Cortex of kidney (tissue), 1 donor: Measurements from ENCODE around the gene TMEM45A.
"Not testable (repeated sequence)": the region's sequence is repeated elsewhere in the genome, so short reads cannot be mapped to it uniquely, and the experiment has no call there.

ENCODE experiments used
- DNase-seq: peaks from one replicate; lab custom pipeline; 2025; lab: John Stamatoyannopoulos, UW

TMEM45A gene, protein sequence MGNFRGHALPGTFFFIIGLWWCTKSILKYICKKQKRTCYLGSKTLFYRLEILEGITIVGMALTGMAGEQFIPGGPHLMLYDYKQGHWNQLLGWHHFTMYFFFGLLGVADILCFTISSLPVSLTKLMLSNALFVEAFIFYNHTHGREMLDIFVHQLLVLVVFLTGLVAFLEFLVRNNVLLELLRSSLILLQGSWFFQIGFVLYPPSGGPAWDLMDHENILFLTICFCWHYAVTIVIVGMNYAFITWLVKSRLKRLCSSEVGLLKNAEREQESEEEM

GRCh38 chr3:100492059-100493006, at the start of gene TMEM45A:
Gene TMEM45A (plus strand): TSS chr3:100492619. CDS start chr3:100555212, 62,593 bp downstream.
- peak; percentile 19 for DNase-seq

DNA sequence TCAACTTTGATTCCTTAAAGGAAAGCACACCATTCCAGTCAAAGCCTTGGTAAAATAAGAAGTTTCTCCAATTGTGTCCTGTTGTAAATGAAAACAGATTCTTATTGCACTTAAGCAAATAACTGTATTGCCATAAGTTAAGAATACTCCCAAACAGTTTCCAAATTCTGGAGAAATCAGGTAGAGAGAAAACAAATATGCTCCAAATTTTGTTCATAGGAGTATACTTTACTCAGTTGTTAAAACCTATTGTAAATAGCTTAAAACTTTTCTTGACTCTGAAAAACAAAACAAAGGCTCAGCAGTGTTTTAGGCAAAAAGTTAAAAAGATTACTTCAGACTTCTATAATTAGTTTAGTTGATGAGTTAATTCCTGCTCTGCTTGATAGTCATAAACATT, 48.7 kb upstream of the TMEM45A start:
- DNase-seq: no peak

- DNase-seq: not testable (repeated sequence)
These were observed 45.4 kb upstream of the TMEM45A start for GRCh38 chr3:100447067-100447466.

DNA sequence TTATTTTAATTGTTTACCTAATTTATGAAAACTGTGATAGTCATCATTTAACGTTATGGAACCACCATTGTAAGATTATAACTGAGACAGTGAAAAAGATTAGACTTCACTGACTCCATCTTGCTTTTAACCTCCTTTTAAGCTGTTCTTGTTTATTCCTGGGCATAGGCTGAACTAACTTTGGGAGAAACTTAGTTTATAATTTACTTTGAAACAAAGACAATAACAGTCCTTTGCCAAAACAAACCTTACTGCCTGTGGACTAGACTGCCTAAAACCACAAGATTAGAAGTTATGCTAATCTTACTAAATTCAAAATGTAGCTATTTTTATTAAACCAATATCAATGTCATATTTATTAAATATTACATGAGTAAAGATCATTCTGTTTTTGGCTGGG, 44.3 kb upstream of the TMEM45A start:
- DNase-seq: no peak

- no peak for DNase-seq
These were observed 43.2 kb upstream of the TMEM45A start for GRCh38 chr3:100449214-100449613.

DNA sequence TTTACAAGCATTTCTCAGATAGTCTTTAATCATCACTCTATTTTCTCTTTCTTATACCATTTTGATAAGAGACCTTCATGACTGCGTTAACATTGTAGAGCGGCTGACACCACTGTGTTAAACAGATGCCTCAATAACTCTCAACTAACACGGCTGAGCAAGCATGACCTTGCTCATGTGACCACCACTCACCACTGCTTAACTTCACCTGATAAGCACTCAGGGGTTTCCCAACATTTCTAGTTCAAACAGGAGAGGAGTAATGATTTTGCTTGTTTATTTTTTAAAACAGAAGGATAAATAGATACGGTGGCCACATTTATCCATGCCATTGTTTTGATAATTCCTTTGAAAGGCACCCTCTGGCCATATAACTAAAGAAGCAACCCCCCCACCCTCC, 37.7 kb upstream of the TMEM45A start:
- DNase-seq: no peak

GRCh38 chr3:100455841-100456550, 36.4 kb upstream of the TMEM45A start:
- DNase-seq: no peak

DNA sequence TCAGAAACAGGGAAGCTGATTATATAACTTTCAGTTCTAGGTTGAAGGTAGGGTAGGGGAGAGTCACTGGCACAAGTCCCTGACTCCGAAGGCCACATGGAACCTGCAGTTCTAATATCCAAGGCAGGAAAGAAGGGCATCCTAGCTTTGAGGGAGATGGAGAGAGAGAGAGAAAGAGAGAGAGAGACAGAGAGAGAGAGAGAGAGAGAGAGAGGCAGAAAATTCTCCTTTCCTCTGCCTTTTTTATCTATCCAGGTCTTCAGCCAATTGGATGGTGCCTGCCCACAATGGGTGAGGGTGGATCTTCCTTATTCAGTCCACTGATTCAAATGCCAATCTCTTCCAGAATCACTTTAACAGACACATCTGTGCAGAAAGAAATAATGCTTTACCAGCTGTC, 35.7 kb upstream of the TMEM45A start:
- DNase-seq: no peak

- DNase-seq: no peak
These were observed 34.6 kb upstream of the TMEM45A start for GRCh38 chr3:100457811-100458210.

- DNase-seq: no peak
These were observed 33.6 kb upstream of the TMEM45A start for GRCh38 chr3:100458814-100459213.

DNA sequence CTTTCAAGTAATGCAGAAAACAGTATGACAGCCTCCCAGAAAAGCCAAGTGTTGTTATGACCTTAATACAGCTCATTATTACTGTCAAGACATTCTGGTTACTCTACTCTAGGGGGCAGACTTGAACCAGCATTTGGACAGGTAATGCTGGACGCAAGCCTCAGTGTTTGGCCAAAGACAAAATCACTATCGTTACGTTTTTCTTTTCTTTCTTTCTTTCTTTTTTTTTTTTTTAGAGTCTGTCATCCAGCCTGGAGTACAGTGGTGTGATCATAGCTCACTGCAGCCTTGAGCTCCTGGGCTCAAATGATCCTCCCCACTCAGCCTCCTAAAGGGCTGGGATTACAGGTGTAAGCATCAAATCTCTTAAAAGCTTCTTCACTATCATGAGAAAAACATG, 29.4 kb upstream of the TMEM45A start:
- no peak for DNase-seq

DNA sequence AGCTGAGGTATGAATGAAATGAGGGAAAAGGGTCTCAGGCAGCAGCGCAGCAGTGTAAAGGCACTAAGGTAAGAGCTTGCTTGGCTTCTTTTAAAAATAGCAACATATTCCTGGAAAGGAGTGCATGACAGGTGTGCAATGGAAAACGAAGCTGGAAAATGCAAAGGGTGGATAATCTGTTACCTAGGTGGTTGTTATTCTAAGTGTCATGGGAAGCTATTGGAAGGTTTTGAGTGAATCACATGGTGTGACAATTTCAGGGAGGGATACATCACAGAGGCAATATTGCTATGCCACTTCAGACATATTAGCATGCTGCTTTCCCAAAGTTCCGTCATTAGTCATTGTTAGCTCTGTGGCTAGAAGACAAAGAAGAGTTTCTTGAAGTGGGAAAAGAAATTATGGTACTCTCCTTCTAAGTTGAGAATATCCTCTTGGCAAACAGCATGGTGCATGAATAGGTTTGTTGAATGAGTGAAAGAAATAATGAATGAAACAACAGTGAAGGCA, 28.7 kb upstream of the TMEM45A start:
- no peak for DNase-seq

DNA sequence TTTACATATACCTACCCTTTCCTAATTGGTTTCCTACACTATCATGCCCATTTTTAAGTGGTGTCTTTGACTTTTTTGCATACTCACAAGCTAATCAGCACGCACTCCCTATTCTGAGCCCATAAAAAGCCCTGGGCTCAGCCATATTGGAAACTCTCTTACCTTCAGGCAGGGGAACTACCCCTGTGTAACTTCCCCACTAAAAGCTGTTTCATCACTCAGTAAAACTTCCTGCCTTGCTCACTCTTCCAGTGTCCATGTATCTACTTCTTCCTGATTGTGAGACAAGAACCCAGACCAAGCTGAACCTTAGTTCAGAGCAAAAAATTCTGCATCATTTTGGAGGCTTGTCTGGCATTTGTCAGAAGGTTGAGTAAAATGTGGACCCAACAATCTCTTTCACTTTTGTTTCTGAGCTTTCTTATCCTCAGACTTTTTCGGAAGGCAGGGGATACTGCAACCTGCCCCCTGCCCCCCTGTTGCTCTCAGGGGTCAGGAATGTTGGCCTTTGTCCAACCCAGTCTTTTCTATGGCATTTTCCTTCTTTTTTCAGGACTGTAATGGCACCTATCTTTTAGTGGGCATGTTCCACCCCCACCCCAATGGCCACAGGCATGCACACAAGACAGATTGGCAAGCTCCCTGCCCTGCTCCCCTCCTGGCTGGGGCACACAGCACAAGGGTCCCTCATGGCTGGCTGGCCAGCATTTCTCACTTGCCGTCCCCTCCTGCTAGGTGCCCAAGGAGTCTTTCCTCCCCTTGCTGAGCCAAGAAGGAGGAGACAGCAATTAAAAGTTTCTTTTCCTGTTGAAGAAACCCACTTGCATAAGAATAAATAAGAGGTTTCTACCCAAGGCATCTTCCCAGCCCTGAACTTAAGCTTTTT, 26.3 kb upstream of the TMEM45A start:
- DNase-seq: no peak

DNA sequence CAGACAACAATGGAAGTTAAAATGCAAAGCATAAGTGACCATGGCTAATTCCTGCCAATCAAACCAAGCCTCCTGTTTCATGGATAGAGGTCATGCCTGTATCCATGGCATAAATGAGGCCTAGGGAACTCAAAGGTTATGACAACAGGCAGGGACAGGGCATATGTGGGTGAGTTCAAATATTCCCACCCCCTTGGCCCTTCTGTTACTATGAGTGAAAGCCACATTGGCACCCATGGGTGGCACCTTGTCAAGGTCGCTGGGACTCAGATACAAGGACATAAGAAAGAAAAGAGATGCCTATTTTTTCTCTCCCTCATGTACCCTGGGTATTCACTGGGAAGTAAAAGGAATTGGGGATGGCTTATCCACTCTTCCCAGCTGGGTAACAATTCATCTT, 25.3 kb upstream of the TMEM45A start:
- no peak for DNase-seq

DNA sequence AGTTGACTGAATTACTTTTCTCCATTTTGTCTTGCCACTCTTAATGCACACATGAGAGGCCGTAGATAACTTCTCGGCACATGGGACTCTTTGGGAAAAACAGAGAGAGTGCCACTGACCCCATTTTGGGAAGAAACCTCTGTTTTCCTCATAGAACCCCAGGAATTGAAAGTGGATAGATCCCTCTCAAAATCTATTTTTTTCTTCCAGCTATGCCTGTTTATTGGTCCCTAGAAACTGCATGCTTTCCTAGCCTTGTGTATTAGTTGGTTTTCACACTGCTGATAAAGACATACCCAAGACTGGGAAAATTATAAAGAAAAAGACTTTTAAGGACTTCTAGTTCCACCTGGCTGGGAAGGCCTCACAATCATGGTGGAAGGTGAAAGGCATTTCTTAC, 23.7 kb upstream of the TMEM45A start:
- no peak for DNase-seq

GRCh38 chr3:100470951-100471350, 21.5 kb upstream of the TMEM45A start:
- DNase-seq: no peak

GRCh38 chr3:100471444-100471843, 21.0 kb upstream of the TMEM45A start:
- no peak for DNase-seq

DNA sequence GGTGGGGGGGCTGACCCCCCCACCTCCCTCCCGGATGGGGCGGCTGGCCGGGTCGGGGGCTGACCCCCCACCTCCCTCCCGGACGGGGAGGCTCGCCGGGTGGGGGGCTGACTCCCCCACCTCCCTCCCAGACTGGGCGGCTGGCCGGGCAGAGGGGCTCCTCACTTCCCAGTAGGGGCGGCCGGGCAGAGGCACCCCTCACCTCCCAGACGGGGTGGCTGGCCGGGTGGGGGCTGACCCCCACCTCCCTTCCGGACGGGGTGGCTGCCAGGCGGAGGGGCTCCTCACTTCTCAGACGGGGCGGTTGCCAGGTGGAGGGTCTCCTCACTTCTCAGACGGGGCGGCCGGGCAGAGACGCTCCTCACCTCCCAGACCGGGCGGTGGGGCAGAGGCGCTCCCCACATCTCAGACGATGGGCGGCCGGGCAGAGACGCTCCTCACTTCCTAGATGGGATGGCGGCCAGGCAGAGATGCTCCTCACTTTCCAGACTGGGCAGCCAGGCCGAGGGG, 14.5 kb upstream of the TMEM45A start:
- DNase-seq: not testable (repeated sequence)

- not testable (repeated sequence) for DNase-seq
These were observed 13.9 kb upstream of the TMEM45A start for GRCh38 chr3:100478521-100478920.

GRCh38 chr3:100480081-100480480, 12.3 kb upstream of the TMEM45A start:
- no peak for DNase-seq

- no peak for DNase-seq
These were observed 10.2 kb upstream of the TMEM45A start for GRCh38 chr3:100482176-100482575.
